Astrocyte (in vitro differentiated cells and primary cell): Measurements from ENCODE around the gene CCL11.

Experiments used
- EZH2 ChIP-seq: IDR thresholded peaks from 2 replicates; pipeline ENCODE4 v1.6.1; 2012; ENCODE audit warnings: mild to moderate bottlenecking, low read length, inconsistent platforms; ENCODE audit not compliant: insufficient read depth
- TF ChIP-seq, protein P1 (sequence below): IDR thresholded peaks from 2 replicates; pipeline ENCODE4 v1.5.1; 2011; ENCODE audit warnings: low read depth, mild to moderate bottlenecking, inconsistent platforms, low read length, moderate library complexity; ENCODE audit not compliant: insufficient read depth

DNA sequence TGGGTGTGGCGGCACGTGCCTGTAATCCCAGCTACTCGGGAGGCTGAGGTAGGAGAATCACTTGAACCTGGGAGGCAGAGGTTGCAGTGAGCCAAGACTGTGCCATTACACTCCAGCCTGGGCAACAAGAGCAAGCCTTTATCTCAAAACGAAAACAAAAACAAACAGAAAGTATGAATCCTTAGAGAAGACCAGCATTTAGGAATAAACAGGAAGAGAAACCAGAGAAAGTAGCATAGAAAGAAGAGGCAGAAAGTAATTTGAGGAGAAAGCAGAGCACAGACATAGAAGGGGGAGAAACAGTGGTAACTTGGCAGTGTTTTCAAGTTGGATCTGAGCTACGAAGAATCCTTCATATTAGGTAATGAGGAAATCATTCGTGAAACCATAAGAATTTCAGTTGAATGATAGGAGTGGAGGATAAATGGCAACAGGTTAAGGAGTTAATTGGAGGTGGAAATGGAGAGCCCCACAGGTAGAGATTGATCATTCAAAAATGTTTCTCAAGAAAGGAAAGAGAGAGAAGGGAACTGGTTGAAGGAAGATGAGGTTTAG, 40.1 kb upstream of the CCL11 start:
- TF ChIP-seq EZH2: no peak
- TF ChIP-seq, protein P1, sequence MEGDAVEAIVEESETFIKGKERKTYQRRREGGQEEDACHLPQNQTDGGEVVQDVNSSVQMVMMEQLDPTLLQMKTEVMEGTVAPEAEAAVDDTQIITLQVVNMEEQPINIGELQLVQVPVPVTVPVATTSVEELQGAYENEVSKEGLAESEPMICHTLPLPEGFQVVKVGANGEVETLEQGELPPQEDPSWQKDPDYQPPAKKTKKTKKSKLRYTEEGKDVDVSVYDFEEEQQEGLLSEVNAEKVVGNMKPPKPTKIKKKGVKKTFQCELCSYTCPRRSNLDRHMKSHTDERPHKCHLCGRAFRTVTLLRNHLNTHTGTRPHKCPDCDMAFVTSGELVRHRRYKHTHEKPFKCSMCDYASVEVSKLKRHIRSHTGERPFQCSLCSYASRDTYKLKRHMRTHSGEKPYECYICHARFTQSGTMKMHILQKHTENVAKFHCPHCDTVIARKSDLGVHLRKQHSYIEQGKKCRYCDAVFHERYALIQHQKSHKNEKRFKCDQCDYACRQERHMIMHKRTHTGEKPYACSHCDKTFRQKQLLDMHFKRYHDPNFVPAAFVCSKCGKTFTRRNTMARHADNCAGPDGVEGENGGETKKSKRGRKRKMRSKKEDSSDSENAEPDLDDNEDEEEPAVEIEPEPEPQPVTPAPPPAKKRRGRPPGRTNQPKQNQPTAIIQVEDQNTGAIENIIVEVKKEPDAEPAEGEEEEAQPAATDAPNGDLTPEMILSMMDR: no peak
